Upper lobe of left lung (tissue), 6 donors: ENCODE measurements around the gene ARHGAP31. TPM values are rescaled to one million over a fixed set of nuclear protein-coding genes. Genes with fewer than 3 reads are reported as not detected.

Source experiments
- ATAC-seq, 2 donors: fragments of 200-7000 bp; cut with Tn5 transposase; one replicate each; pipeline ENCODE4 v1.9.1; 2022; ENCODE audit warnings: mild to moderate bottlenecking in 2 of 2, moderate library complexity in 2 of 2; ENCODE audit not compliant: low FRiP score in 2 of 2
- DNase-seq, 2 donors: peaks; one replicate each; pipeline ENCODE4 v3.0.0-alpha.2; 2019 to 2020
- H3K27ac ChIP-seq, 4 donors: fragments of 200-600 bp; sonication (generic); one replicate each; pipeline ENCODE4 v1.5.1; 2016 to 2019
- H3K27me3 ChIP-seq, 4 donors: fragments of 200-600 bp; sonication (generic); one replicate each; pipeline ENCODE4 v1.5.1; 2017 to 2019
- H3K36me3 ChIP-seq, 4 donors: fragments of 200-600 bp; sonication (generic); one replicate each; pipeline ENCODE4 v1.5.1; 2016 to 2019
- H3K4me1 ChIP-seq, 4 donors: fragments of 200-600 bp; sonication (generic); one replicate each; pipeline ENCODE4 v1.5.1; 2018 to 2019
- H3K4me3 ChIP-seq, 4 donors: fragments of 200-600 bp; sonication (generic); one replicate each; pipeline ENCODE4 v1.5.1; 2017 to 2019; ENCODE audit warnings: mild to moderate bottlenecking in 2 of 4, moderate library complexity in 1 of 4
- H3K9me3 ChIP-seq, 4 donors: fragments of 200-600 bp; sonication (generic); one replicate each; pipeline ENCODE4 v1.5.1; 2018 to 2019
- EP300 ChIP-seq, 4 donors: sonication (generic); formaldehyde crosslinking; IDR thresholded peaks; one replicate each; pipeline ENCODE4 v1.5.1; 2017; ENCODE audit warnings: antibody characterized with exemption in 4 of 4, control low read depth in 2 of 4
- POLR2A ChIP-seq, 4 donors: fragments of 450-650 bp; IDR thresholded peaks; one replicate each; pipeline ENCODE4 v1.5.1; 2016 to 2017; ENCODE audit warnings: antibody characterized with exemption in 4 of 4, mild to moderate bottlenecking in 2 of 4
- POLR2AphosphoS5 ChIP-seq, 2 donors: sonication (generic); formaldehyde crosslinking; IDR thresholded peaks; one replicate each; pipeline ENCODE4 v1.5.1; 2017; ENCODE audit warnings: antibody characterized with exemption in 2 of 2
- WGBS, 2 donors: methylation state at CpG; one replicate each; pipeline ENCODE4 v1.1.5; 2017 to 2018; 5-methylcytosine and 5-hydroxymethylcytosine counted together
- total RNA-seq, 6 donors: library from RNA; depleted of rRNA in 4 of 6; stranded (reverse); fragments of >200 nt in 4 of 6; gene quantifications; one replicate each; pipeline versions ENCODE4 v1.1.0 to v1.2.1, GENCODE V29; 2016 to 2021
- TF ChIP-seq, protein P1 (sequence below), 6 experiments: fragments of 450-650 bp in 4 of 6; fragments of 200-600 bp in 2 of 6; sonication (generic) in 2 of 6; IDR thresholded peaks; one replicate each; pipeline ENCODE4 v1.5.1; 2016 to 2019; ENCODE audit warnings: antibody characterized with exemption in 6 of 6
- donor health status: DM: no; HTN: no; CAD: no; lungs with moderate emphysema.
- donor health status: DM: no; HTN: yes; CAD: no; lungs with severe emphysema.

The ARHGAP31 gene
- total RNA-seq, 6 donors from 2014 or later, result 47.1 to 91.0 (median 66.2) TPM

DNA sequence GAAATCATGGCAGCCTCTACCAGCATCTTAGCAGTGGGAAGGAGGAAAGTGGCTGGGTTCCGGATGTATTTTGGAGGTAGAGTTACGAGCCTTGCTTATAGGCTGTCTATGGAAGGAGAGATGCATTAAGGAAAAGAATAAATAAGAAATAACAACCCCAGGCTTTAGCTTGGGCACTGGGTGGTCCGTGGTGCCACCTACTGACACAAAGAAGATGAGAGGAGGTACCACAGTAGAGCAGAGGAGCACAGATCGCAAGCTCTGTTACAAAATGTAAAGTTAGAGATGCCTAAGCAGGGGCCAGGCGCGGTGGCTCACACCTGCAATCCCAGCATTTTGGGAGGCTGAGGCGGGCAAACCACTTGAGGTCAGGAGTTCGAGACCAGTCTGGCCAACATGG, 94.4 kb downstream of the ARHGAP31 start:
- no peak overlapping the region for H3K27ac ChIP-seq
- no peaks in the 10 kb centered on the region for H3K9me3 ChIP-seq
- 82 to 93% methylated on average over 8 of the region's 8 CpGs for WGBS, 2 donors
- no peaks in the 10 kb centered on the region for H3K4me1 ChIP-seq
- peaks cover 10 to 78% (median 46%) of the 10 kb centered on the region in 4 donors for H3K36me3 ChIP-seq
- ATAC-seq (no peak), DNase-seq (no peak)
- TF ChIP-seq POLR2A (IDR thresholded peaks at IDR 0.05) (no peak), POLR2AphosphoS5 (IDR thresholded peaks at IDR 0.05) (no peak), EP300 (IDR thresholded peaks at IDR 0.05) (no peak)
- TF ChIP-seq, protein P1, sequence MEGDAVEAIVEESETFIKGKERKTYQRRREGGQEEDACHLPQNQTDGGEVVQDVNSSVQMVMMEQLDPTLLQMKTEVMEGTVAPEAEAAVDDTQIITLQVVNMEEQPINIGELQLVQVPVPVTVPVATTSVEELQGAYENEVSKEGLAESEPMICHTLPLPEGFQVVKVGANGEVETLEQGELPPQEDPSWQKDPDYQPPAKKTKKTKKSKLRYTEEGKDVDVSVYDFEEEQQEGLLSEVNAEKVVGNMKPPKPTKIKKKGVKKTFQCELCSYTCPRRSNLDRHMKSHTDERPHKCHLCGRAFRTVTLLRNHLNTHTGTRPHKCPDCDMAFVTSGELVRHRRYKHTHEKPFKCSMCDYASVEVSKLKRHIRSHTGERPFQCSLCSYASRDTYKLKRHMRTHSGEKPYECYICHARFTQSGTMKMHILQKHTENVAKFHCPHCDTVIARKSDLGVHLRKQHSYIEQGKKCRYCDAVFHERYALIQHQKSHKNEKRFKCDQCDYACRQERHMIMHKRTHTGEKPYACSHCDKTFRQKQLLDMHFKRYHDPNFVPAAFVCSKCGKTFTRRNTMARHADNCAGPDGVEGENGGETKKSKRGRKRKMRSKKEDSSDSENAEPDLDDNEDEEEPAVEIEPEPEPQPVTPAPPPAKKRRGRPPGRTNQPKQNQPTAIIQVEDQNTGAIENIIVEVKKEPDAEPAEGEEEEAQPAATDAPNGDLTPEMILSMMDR (IDR thresholded peaks at IDR 0.05), result no peak
- no peak overlapping the region for H3K4me3 ChIP-seq
- H3K27me3 ChIP-seq, result no peaks in the 10 kb centered on the region

DNA sequence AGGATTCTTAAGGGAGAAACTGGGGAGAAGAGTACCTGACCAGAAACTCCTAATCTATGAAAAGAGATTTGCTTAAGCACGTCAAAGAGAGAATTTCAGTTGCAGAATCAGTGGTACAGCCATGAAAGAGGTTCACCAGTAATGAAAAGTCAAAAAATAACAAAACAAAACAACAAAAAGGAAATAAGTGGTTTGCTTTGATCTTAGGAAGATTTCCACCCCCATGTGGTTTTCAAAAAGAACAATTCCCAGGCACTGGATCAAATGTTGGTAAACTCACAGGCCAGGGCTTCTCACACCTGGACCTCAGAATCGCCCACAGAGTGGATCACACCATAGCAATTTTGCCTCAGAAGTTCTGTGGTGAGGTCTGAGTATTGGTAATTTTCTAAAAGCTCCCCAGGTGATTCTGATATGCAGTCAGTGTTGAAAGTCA, 101.8 kb downstream of the ARHGAP31 start:
- Histone ChIP-seq H3K9me3 (no peaks in the 10 kb centered on the region), H3K36me3 (peaks cover 12 to 90% (median 44%) of the 10 kb centered on the region in 4 donors), H3K27me3 (no peaks in the 10 kb centered on the region), H3K4me1 (no peaks in the 10 kb centered on the region), H3K4me3 (no peak overlapping the region), H3K27ac (no peak overlapping the region)
- 91 to 96% methylated on average over 2 of the region's 2 CpGs for WGBS, 2 donors
- no peak for ATAC-seq
- TF ChIP-seq, protein P1 (IDR thresholded peaks at IDR 0.05), result no peak
- no peak for TF ChIP-seq EP300 (IDR thresholded peaks at IDR 0.05)
- TF ChIP-seq POLR2A (IDR thresholded peaks at IDR 0.05), result no peak
- TF ChIP-seq POLR2AphosphoS5 (IDR thresholded peaks at IDR 0.05), result no peak
- no peak for DNase-seq

DNA sequence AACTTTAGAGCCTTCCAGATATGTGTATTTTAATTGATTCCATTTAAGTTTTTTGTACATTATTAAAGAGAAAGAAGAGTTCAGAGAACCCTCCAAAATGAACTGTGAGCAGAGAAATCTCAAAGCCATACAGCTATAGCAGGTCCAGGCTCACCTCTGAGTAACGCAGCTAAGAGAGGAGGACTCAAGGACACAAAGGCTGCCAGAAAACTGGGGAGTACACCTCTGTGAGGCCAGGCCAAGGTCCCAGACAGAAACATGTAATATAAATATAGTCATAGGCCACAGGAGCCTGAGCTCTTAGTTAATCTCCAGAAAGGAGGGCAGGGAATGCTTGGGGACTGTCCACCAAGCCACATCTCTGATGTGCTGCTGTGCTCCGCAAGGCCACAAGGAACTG, 102.7 kb downstream of the ARHGAP31 start:
- DNase-seq (no peak), ATAC-seq (no peak)
- no peak for TF ChIP-seq POLR2AphosphoS5 (IDR thresholded peaks at IDR 0.05)
- no peak for TF ChIP-seq EP300 (IDR thresholded peaks at IDR 0.05)
- TF ChIP-seq POLR2A (IDR thresholded peaks at IDR 0.05), result no peak
- TF ChIP-seq, protein P1 (IDR thresholded peaks at IDR 0.05), result no peak
- Histone ChIP-seq H3K27me3 (no peaks in the 10 kb centered on the region), H3K4me3 (no peak overlapping the region), H3K27ac (no peak overlapping the region), H3K4me1 (no peaks in the 10 kb centered on the region), H3K9me3 (no peaks in the 10 kb centered on the region), H3K36me3 (peaks cover 9 to 90% (median 44%) of the 10 kb centered on the region in 4 donors)
- 95 to 96% methylated on average over 2 of the region's 2 CpGs for WGBS, 2 donors

DNA sequence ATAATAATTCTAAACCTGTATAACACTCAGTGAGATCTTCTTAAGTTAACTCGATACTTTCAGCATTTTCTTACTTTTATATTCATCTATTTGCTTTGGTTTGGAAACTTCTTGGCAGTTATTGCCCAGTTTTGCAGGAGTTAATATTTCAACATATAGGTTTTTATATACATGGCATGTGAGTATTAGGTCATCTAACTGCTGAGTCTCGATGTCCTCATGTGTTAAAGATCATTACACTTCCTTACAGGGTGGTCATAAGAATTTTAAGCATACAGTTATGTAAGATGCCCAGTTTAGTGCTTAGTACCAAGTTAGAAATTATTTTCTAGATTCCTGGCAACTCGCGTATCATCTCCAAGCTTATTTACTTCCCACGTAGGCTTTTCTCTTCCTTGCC, 106.3 kb downstream of the ARHGAP31 start:
- peaks cover 3 to 96% (median 41%) of the 10 kb centered on the region in 4 donors for H3K36me3 ChIP-seq
- peak overlapping the region in 1 of 4 donors; percentile 30 for H3K27ac ChIP-seq
- no peaks in the 10 kb centered on the region for H3K9me3 ChIP-seq
- ATAC-seq, result no peak
- DNase-seq, result no peak
- H3K4me1 ChIP-seq, result no peaks in the 10 kb centered on the region
- 79 to 89% methylated on average over 5 of the region's 5 CpGs for WGBS, 2 donors
- no peak overlapping the region for H3K4me3 ChIP-seq
- no peaks in the 10 kb centered on the region for H3K27me3 ChIP-seq
- TF ChIP-seq EP300 (IDR thresholded peaks at IDR 0.05) (peak in 1 of 4 donors; percentile 15), POLR2A (IDR thresholded peaks at IDR 0.05) (no peak)

DNA sequence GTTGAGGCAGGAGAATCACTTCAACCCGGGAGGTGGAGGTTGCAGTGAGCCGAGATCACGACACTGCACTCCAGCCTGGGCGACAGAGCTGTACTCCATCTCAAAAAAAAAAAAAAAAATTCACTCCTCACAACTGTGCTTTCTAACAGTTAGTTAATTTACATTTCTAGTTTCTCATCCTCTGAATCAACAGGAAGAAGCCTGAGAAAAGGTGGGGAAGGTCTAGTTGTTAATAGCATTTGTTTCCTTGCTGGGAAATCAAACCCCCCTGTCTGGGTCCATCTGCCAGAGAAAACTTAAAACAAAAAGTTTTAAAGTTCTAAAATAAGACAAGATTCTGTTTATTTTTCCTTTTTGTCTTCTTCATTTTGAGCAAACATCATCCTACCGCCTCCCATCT, 106.9 kb downstream of the ARHGAP31 start:
- WGBS, 2 donors, result 92 to 96% methylated on average over 5 of the region's 5 CpGs
- Histone ChIP-seq H3K9me3 (no peaks in the 10 kb centered on the region), H3K36me3 (peaks cover 3 to 96% (median 42%) of the 10 kb centered on the region in 4 donors), H3K27ac (peak overlapping the region in 1 of 4 donors; percentile 30), H3K4me3 (no peak overlapping the region), H3K27me3 (no peaks in the 10 kb centered on the region), H3K4me1 (no peaks in the 10 kb centered on the region)
- no peak for ATAC-seq
- TF ChIP-seq EP300 (IDR thresholded peaks at IDR 0.05), result no peak
- TF ChIP-seq, protein P1 (IDR thresholded peaks at IDR 0.05), result no peak
- no peak for TF ChIP-seq POLR2A (IDR thresholded peaks at IDR 0.05)
- no peak for TF ChIP-seq POLR2AphosphoS5 (IDR thresholded peaks at IDR 0.05)
- no peak for DNase-seq
